ENCODE data around the gene FLYWCH2. TPM values are rescaled to one million over a fixed set of nuclear protein-coding genes. Genes with fewer than 3 reads are reported as not detected.

The FLYWCH2 gene
- total RNA-seq, 1 experiment from 2014 or later, result 33.7 TPM

DNA sequence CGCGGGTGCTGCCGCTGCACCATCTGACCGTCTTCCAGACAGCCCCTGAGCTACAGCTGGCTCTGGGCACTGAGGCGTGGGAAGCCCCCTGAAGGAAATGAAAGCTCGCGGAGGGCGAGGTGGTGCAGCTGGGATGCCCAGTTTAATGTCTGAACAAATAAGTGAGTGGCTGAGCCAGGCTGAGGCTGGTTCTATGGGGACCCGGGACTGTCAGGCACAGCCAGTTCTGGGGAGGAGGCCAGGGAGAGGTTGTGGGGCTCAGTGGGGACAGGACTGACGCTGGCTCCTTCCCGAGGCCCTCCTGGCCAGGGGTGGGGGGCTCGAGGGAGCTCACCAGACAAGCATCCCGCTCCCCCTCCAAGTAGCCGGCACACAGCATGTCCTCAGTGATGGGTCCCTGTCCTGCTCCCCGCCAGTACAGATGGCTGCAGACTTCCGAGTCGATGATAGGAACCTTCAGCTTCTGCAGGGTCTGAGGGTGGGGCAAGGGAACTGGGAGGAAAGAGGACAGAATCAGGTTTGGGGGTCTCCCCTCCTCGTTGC lies 29.4 kb upstream of the FLYWCH2 start:
- Histone ChIP-seq H3K9me2 (ENCODE audit: insufficient read depth) (no peaks in the 10 kb centered on the region), H3K27me3 (ENCODE audit: insufficient read depth, low read length) (no peaks in the 10 kb centered on the region), H3K36me3 (ENCODE audit: control insufficient read depth in 1 of 2, insufficient read depth in 2 of 2, low read length in 2 of 2) (peaks cover 0 to 7% of the 10 kb centered on the region in 2 experiments; a peak in 1 of 4 replicates), H2AFZ (ENCODE audit: low read depth, low read length, poor library complexity, severe bottlenecking) (no peak overlapping the region), H3K4me2 (ENCODE audit: low read length) (no peak overlapping the region), H3K79me2 (ENCODE audit: insufficient read depth, low read length) (no peaks in the 10 kb centered on the region; the same call in 1 of the 2 replicates), H3K9me3 (ENCODE audit: control insufficient read depth in 1 of 2, insufficient read depth in 1 of 2, low read depth in 1 of 2, low read length in 2 of 2) (peaks cover 2 to 6% of the 10 kb centered on the region in 2 experiments; a peak in 2 of 4 replicates), H4K20me1 (ENCODE audit: insufficient read depth) (no peaks in the 10 kb centered on the region), H3K4me1 (ENCODE audit: control insufficient read depth in 1 of 2, insufficient read depth in 2 of 2, low read length in 2 of 2) (peaks cover 10 to 33% of the 10 kb centered on the region in 2 experiments; a peak in 3 of 4 replicates), H3K4me3 (replicated peaks in 1 of 2; ENCODE audit: low read depth in 1 of 2, low read length in 2 of 2) (no peak overlapping the region), H3K9ac (ENCODE audit: low read length) (no peak overlapping the region), H3K27ac (ENCODE audit: low read depth, low read length) (no peak overlapping the region)
- RAD21 ChIA-PET (ENCODE audit: low non-redundant PET in 1 of 2, low total read pairs in 2 of 2, uncharacterized antibody in 2 of 2, unreplicated experiment in 2 of 2), result no interaction called here
- TF ChIP-seq, protein P1, sequence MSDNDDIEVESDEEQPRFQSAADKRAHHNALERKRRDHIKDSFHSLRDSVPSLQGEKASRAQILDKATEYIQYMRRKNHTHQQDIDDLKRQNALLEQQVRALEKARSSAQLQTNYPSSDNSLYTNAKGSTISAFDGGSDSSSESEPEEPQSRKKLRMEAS (IDR thresholded peaks at IDR 0.05), result no peak
- no peak for TF ChIP-seq EGR1 (IDR thresholded peaks at IDR 0.05; ENCODE audit: low read depth)
- no peak for TF ChIP-seq ZNF274 (IDR thresholded peaks at IDR 0.05; ENCODE audit: low read depth, low read length)
- TF ChIP-seq RAD21 (IDR thresholded peaks at IDR 0.05; ENCODE audit: low read depth), result no peak
- no peak for TF ChIP-seq CEBPB (IDR thresholded peaks at IDR 0.05; ENCODE audit: low read depth)
- TF ChIP-seq EZH2phosphoT487 (IDR thresholded peaks at IDR 0.05; ENCODE audit: borderline replicate concordance), result no peak
- TF ChIP-seq FOSL1 (IDR thresholded peaks at IDR 0.05; ENCODE audit: low read depth), result no peak
- TF ChIP-seq EZH2 (IDR thresholded peaks at IDR 0.05), result no peak
- no peak for TF ChIP-seq POLR2A (IDR thresholded peaks at IDR 0.05; ENCODE audit: borderline replicate concordance, extremely low read depth, insufficient read depth, insufficient read length)
- TF ChIP-seq, protein P2, sequence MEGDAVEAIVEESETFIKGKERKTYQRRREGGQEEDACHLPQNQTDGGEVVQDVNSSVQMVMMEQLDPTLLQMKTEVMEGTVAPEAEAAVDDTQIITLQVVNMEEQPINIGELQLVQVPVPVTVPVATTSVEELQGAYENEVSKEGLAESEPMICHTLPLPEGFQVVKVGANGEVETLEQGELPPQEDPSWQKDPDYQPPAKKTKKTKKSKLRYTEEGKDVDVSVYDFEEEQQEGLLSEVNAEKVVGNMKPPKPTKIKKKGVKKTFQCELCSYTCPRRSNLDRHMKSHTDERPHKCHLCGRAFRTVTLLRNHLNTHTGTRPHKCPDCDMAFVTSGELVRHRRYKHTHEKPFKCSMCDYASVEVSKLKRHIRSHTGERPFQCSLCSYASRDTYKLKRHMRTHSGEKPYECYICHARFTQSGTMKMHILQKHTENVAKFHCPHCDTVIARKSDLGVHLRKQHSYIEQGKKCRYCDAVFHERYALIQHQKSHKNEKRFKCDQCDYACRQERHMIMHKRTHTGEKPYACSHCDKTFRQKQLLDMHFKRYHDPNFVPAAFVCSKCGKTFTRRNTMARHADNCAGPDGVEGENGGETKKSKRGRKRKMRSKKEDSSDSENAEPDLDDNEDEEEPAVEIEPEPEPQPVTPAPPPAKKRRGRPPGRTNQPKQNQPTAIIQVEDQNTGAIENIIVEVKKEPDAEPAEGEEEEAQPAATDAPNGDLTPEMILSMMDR (IDR thresholded peaks at IDR 0.05 in 2 of 3, conservative IDR thresholded peaks at IDR 0.05 in 1 of 3; ENCODE audit: borderline replicate concordance in 1 of 3, insufficient read depth in 1 of 3, low read depth in 2 of 3, low read length in 2 of 3), result no peak
- TF ChIP-seq, protein P3, sequence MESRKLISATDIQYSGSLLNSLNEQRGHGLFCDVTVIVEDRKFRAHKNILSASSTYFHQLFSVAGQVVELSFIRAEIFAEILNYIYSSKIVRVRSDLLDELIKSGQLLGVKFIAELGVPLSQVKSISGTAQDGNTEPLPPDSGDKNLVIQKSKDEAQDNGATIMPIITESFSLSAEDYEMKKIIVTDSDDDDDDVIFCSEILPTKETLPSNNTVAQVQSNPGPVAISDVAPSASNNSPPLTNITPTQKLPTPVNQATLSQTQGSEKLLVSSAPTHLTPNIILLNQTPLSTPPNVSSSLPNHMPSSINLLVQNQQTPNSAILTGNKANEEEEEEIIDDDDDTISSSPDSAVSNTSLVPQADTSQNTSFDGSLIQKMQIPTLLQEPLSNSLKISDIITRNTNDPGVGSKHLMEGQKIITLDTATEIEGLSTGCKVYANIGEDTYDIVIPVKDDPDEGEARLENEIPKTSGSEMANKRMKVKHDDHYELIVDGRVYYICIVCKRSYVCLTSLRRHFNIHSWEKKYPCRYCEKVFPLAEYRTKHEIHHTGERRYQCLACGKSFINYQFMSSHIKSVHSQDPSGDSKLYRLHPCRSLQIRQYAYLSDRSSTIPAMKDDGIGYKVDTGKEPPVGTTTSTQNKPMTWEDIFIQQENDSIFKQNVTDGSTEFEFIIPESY (IDR thresholded peaks at IDR 0.05; ENCODE audit: extremely low read depth, insufficient replicate concordance, low read length), result no peak
- TF ChIP-seq POLR2AphosphoS5 (IDR thresholded peaks at IDR 0.05; ENCODE audit: low read depth, low read length), result no peak
- ATAC-seq (no peak), DNase-seq (ENCODE audit: low read depth, low spot score) (no peak)
- CTCF ChIA-PET, result interaction anchor here (1.5 kb wide), 1 partner anchor 15 kb away, joined by 6 read pairs; no protein-coding TSS in a partner anchor
- no TSS peak for BruUV-seq (replicated peaks)
- POLR2A ChIA-PET, result no interaction called here
- intact Hi-C loops (cut with micrococcal nuclease), result no loop called here
